ENCODE data around the gene NR2F2. TPM values are rescaled to one million over a fixed set of nuclear protein-coding genes. Genes with fewer than 3 reads are reported as not detected.

Gene NR2F2
- total RNA-seq, 1 donor from 2014 or later = 135 TPM

DNA sequence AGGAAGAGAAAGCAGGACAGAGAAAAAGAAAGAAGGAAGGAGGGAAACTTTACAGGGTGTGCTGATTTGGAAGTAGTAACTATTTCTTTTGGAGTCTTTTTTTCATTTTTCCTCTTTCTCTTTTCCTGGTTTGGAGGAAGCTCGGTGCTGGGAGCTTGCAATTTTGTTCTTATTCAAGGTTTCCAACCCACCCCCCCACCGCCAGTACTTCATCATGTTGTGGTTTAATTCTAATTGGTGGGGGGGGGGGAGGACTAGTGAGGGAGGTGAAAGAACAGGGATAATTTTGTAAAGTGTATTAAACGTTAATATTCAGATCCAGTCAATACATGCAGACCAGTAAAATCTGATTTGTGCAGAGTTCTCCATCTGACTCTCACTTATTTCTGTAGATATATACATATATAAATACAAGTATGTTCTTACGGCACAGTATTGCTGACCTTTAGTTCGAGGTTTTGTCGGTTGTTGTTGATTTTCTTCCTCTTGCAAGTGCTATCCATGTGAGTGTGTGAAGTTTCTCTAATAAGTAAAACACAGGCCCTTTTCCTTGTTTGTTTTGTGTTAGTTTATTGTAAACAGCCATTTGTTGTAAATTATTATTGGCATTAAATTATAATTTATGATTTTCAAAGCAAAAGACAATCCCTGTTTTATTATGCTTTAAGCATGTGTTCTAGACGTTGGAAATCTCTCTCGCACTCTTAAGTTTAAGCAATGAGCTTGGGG is 9.3 kb downstream of the NR2F2 start:
- DNase-seq (ENCODE audit: extremely low spot score, unreplicated experiment) = no peak
- Mint-ChIP-seq H3K36me3 (peaks cover 65% of the 10 kb centered on the region), H3K27ac (peak overlapping the region; percentile 93), H3K9me3 (no peaks in the 10 kb centered on the region), H3K4me3 (peak overlapping the region; percentile 95), H3K27me3 (peaks cover 27% of the 10 kb centered on the region), H3K4me1 (ENCODE audit: unreplicated experiment) (peaks cover 72% of the 10 kb centered on the region)
- TF ChIP-seq, protein P1, sequence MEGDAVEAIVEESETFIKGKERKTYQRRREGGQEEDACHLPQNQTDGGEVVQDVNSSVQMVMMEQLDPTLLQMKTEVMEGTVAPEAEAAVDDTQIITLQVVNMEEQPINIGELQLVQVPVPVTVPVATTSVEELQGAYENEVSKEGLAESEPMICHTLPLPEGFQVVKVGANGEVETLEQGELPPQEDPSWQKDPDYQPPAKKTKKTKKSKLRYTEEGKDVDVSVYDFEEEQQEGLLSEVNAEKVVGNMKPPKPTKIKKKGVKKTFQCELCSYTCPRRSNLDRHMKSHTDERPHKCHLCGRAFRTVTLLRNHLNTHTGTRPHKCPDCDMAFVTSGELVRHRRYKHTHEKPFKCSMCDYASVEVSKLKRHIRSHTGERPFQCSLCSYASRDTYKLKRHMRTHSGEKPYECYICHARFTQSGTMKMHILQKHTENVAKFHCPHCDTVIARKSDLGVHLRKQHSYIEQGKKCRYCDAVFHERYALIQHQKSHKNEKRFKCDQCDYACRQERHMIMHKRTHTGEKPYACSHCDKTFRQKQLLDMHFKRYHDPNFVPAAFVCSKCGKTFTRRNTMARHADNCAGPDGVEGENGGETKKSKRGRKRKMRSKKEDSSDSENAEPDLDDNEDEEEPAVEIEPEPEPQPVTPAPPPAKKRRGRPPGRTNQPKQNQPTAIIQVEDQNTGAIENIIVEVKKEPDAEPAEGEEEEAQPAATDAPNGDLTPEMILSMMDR (conservative IDR thresholded peaks at IDR 0.05) = no peak

- Mint-ChIP-seq H3K36me3 (peaks cover 60% of the 10 kb centered on the region), H3K4me1 (ENCODE audit: unreplicated experiment) (peaks cover 77% of the 10 kb centered on the region), H3K9me3 (no peaks in the 10 kb centered on the region), H3K4me3 (peak overlapping the region; percentile 95), H3K27me3 (peaks cover 28% of the 10 kb centered on the region), H3K27ac (peak overlapping the region; percentile 93)
- TF ChIP-seq, protein P1 (conservative IDR thresholded peaks at IDR 0.05) = no peak
- no peak for DNase-seq (ENCODE audit: extremely low spot score, unreplicated experiment)
Measured at GRCh38 chr15:96340348-96340597, 9.8 kb downstream of the NR2F2 start.

DNA sequence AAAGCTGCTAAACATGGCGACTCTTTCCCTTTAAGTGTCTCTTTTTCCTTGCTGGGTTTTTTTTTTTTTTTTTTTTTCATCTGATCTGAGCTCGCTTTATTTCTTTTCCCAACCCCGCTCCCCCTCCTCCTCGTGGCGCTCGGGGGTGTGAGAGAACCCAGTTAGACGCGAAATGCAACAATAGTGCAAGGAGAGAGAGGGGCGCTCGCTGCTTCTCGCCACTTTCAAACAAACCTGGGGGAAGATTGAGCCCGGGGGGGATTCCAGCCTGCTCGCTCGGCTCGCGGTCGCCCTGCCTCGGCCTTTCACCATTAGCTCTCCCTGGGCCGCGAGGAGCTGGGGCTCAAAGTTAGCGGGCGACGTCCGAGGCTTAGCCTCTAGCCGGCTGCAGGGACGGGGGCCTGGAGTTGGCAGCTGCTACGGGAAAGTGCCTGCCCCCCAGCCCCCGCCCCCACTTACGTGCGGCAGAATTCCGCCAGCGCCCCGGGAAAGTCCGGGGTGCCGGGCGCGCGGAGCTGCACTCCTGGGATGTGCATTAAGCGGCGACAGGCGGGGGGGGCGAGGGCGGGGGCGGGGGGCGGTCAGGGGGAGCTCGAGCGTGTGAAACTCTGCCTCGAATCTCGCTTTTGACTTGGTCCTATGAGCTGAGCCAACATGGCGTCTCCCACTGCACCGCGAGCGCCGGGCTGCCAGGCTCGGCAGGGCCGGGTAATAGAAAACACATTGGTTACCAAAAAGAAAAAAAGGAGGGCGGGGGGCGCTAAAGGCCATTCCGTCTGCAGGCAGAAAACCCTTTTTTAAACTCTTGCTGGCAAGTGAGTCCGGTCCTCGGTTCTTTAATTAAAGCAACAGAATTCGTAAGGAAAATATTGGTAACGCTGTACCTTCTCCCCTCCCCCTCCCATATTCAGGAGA is 10.4 kb downstream of the NR2F2 start:
- Mint-ChIP-seq H3K4me1 (ENCODE audit: unreplicated experiment) (peaks cover 80% of the 10 kb centered on the region), H3K4me3 (peak overlapping the region; percentile 95), H3K27me3 (peaks cover 31% of the 10 kb centered on the region)

GRCh38 chr15:96341513-96342405 is 11.3 kb downstream of the NR2F2 start:
- peak overlapping the region; percentile 93 for H3K27ac Mint-ChIP-seq
- peaks cover 45% of the 10 kb centered on the region for H3K36me3 Mint-ChIP-seq
- H3K4me3 Mint-ChIP-seq = peak overlapping the region; percentile 95
- peaks cover 31% of the 10 kb centered on the region for H3K27me3 Mint-ChIP-seq
- TF ChIP-seq, protein P1 (conservative IDR thresholded peaks at IDR 0.05) = no peak
- peak; percentile 70 for DNase-seq (ENCODE audit: extremely low spot score, unreplicated experiment)
- H3K9me3 Mint-ChIP-seq = no peaks in the 10 kb centered on the region
- H3K4me1 Mint-ChIP-seq (ENCODE audit: unreplicated experiment) = peaks cover 79% of the 10 kb centered on the region

More for the DNA sequence above, 10.4 kb downstream of the NR2F2 start:
- H3K36me3 Mint-ChIP-seq = peaks cover 54% of the 10 kb centered on the region
- peak; percentile 78 for DNase-seq (ENCODE audit: extremely low spot score, unreplicated experiment)
- no peaks in the 10 kb centered on the region for H3K9me3 Mint-ChIP-seq
- TF ChIP-seq, protein P1 (conservative IDR thresholded peaks at IDR 0.05) = no peak
- peak overlapping the region; percentile 93 for H3K27ac Mint-ChIP-seq

GRCh38 chr15:96342406-96343112 is 12.1 kb downstream of the NR2F2 start:
- TF ChIP-seq, protein P1 (conservative IDR thresholded peaks at IDR 0.05) = no peak
- Mint-ChIP-seq H3K27ac (peak overlapping the region; percentile 93), H3K27me3 (peaks cover 36% of the 10 kb centered on the region), H3K4me3 (peak overlapping the region; percentile 95), H3K9me3 (no peaks in the 10 kb centered on the region), H3K36me3 (peaks cover 37% of the 10 kb centered on the region), H3K4me1 (ENCODE audit: unreplicated experiment) (peaks cover 80% of the 10 kb centered on the region)
- DNase-seq (ENCODE audit: extremely low spot score, unreplicated experiment) = peak; percentile 72
